ENCODE results near the gene SMC1B. TPM values are rescaled to one million over a fixed set of nuclear protein-coding genes. Genes with fewer than 3 reads are reported as not detected.
A peak's percentile ranks its signal among the peaks of the same experiment; 100 is the strongest.
"Not testable (repeated sequence)": the region's sequence is repeated elsewhere in the genome, so short reads cannot be mapped to it uniquely, and the experiment has no call there.

SMC1B gene
- total and polyA plus RNA-seq, 3 experiments from 2014 or later, result 0.37 to 0.38 TPM; not detected in 1

GRCh38 chr22:45305456-45306075, 107.8 kb downstream of the SMC1B start:
- Histone ChIP-seq H3K9me3 (ENCODE audit: low read length) (no peaks in the 10 kb centered on the region), H3K27me3 (ENCODE audit: insufficient read depth, low read length, poor library complexity, severe bottlenecking) (no peaks in the 10 kb centered on the region), H3K4me3 (ENCODE audit: low read length) (no peak overlapping the region), H3K27ac (ENCODE audit: low read depth, low read length) (no peak overlapping the region), H3K4me1 (ENCODE audit: insufficient read depth, low read length) (peaks cover 12% of the 10 kb centered on the region), H3K36me3 (ENCODE audit: insufficient read depth, low read length) (no peaks in the 10 kb centered on the region)
- Mint-ChIP-seq H3K27me3 (no peaks in the 10 kb centered on the region), H3K27ac (peak overlapping the region in 1 of 8 donors; percentile 76), H3K4me3 (no peak overlapping the region), H3K9me3 (no peaks in the 10 kb centered on the region), H3K4me1 (peaks cover 12 to 13% (median 12%) of the 10 kb centered on the region in 3 donors), H3K36me3 (peaks cover 0 to 4% (median 0%) of the 10 kb centered on the region in 3 donors)
- DNase-seq, result no peak
- ChIA-PET POLR2A (no interaction called here), CTCF (no interaction called here)

DNA sequence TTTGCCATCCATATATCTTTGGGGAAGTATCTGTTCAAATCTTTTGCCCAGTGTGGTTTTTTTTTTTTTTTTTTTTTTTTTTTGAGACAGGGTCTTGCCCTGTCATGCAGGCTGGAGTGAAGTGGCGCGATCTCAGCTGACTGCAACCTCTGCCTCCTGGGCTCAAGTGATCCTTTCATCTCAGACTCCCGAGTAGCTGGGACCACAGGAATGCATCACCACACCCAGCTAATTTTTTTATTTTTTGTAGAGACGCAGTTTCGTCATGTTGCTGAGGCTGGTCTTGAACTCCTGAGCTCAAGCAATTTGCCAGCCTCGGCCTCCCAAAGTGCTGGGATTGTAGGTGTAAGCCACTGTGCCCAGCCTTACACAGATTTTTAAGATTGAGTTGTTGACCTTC, 108.4 kb downstream of the SMC1B start:
- DNase-seq, result no peak
- Histone ChIP-seq H3K4me3 (ENCODE audit: low read length) (no peak overlapping the region), H3K36me3 (ENCODE audit: insufficient read depth, low read length) (no peaks in the 10 kb centered on the region), H3K4me1 (ENCODE audit: insufficient read depth, low read length) (peaks cover 9% of the 10 kb centered on the region), H3K9me3 (ENCODE audit: low read length) (no peaks in the 10 kb centered on the region), H3K27ac (ENCODE audit: low read depth, low read length) (no peak overlapping the region), H3K27me3 (ENCODE audit: insufficient read depth, low read length, poor library complexity, severe bottlenecking) (no peaks in the 10 kb centered on the region)
- ChIA-PET POLR2A (no interaction called here), CTCF (no interaction called here)
- Mint-ChIP-seq H3K27me3 (no peaks in the 10 kb centered on the region), H3K4me1 (peaks cover 10 to 11% (median 10%) of the 10 kb centered on the region in 3 donors), H3K27ac (peak overlapping the region in 1 of 8 donors; percentile 70), H3K36me3 (peaks cover 0 to 2% (median 0%) of the 10 kb centered on the region in 3 donors), H3K9me3 (no peaks in the 10 kb centered on the region), H3K4me3 (no peak overlapping the region)

DNA sequence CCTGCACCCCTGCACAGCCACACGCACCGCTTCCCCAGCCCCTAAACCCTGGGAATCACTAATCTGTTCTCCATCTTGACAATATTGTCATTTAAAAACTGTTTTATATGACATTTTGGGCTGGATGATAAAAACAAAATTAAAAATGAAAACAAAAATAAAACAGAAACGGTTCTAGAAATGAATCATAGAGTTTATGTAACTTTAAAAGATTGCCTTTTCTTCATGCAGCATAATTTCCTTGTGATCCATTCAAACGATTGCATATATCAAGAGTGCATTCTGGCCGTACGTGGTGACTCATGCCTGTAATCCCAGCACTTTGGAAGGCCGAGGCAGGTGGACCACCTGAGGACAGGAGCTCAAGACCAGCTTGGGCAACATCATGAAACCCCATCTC, 110.2 kb downstream of the SMC1B start:
- Mint-ChIP-seq H3K9me3 (no peaks in the 10 kb centered on the region), H3K27ac (no peak overlapping the region), H3K4me1 (no peaks in the 10 kb centered on the region), H3K4me3 (no peak overlapping the region), H3K27me3 (no peaks in the 10 kb centered on the region), H3K36me3 (no peaks in the 10 kb centered on the region)
- ChIA-PET POLR2A (no interaction called here), CTCF (no interaction called here)
- Histone ChIP-seq H3K27me3 (ENCODE audit: insufficient read depth, low read length, poor library complexity, severe bottlenecking) (no peaks in the 10 kb centered on the region), H3K36me3 (ENCODE audit: insufficient read depth, low read length) (no peaks in the 10 kb centered on the region), H3K4me1 (ENCODE audit: insufficient read depth, low read length) (peaks cover 4% of the 10 kb centered on the region), H3K4me3 (ENCODE audit: low read length) (no peak overlapping the region), H3K9me3 (ENCODE audit: low read length) (no peaks in the 10 kb centered on the region), H3K27ac (ENCODE audit: low read depth, low read length) (no peak overlapping the region)
- DNase-seq, result no peak

DNA sequence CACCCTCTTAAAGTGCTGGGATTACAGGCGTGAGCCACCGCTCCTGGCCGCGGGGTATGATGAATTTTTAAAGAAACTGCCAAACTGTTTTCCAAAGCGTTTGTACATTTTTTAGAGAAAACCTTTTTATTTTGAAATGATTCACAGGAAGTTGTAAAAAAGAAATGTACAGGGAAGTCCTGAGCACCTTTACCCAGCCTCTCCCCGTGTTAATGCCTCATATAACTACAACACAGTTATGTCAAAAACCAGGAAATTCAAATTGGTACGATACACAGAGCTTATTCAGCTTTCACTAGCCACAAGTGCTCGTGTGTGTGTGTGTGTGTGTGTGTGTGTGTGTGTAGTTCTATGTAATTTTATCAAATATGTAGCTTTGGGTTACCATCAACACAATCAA, 110.6 kb downstream of the SMC1B start:
- no peaks in the 10 kb centered on the region for H3K9me3 ChIP-seq (ENCODE audit: low read length)
- ChIA-PET POLR2A (no interaction called here), CTCF (no interaction called here)
- no peaks in the 10 kb centered on the region for H3K27me3 ChIP-seq (ENCODE audit: insufficient read depth, low read length, poor library complexity, severe bottlenecking)
- Mint-ChIP-seq H3K4me1 (no peaks in the 10 kb centered on the region), H3K9me3 (no peaks in the 10 kb centered on the region), H3K27ac (peak overlapping the region in 1 of 8 donors; percentile 70), H3K36me3 (no peaks in the 10 kb centered on the region), H3K4me3 (no peak overlapping the region), H3K27me3 (no peaks in the 10 kb centered on the region)
- H3K27ac ChIP-seq (ENCODE audit: low read depth, low read length), result no peak overlapping the region
- no peaks in the 10 kb centered on the region for H3K36me3 ChIP-seq (ENCODE audit: insufficient read depth, low read length)
- no peak overlapping the region for H3K4me3 ChIP-seq (ENCODE audit: low read length)
- no peak for DNase-seq
- peaks cover 4% of the 10 kb centered on the region for H3K4me1 ChIP-seq (ENCODE audit: insufficient read depth, low read length)

DNA sequence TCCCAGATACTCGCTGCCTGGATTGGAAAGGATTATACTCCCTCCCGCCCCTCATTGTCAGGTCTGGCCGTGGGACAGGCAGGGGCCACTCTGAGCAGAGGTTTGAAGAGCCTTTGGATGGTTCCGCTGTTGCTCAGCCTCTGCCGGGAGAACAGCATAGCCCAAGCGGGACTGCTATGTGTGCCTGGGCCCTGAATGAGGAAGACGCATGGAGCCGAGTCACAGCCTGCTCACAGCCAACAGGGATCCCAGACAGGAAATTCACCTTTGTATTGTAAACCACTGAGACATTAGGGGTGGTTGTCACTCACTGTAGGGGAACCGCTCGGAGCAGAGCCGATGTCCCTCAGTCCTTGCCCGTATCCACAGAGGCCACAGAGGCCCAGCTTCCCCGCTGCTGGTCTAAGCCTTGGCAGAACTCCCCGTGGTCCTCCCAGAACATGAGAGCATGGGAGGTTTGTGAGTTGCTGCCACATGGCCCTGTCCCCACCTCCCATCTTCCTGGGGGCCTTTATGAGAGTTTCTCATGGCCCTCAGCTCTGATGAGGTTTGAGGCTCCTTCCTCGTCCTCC, 114.4 kb downstream of the SMC1B start:
- no peak overlapping the region for H3K4me3 ChIP-seq (ENCODE audit: low read length)
- H3K4me1 Mint-ChIP-seq, result peaks cover 8 to 16% (median 15%) of the 10 kb centered on the region in 3 donors
- H3K4me1 ChIP-seq (ENCODE audit: insufficient read depth, low read length), result peaks cover 20% of the 10 kb centered on the region
- H3K36me3 Mint-ChIP-seq, result no peaks in the 10 kb centered on the region
- peak overlapping the region in 1 of 8 donors; percentile 33 for H3K27ac Mint-ChIP-seq
- H3K27me3 ChIP-seq (ENCODE audit: insufficient read depth, low read length, poor library complexity, severe bottlenecking), result no peaks in the 10 kb centered on the region
- H3K4me3 Mint-ChIP-seq, result peak overlapping the region in 1 of 7 donors; percentile 3
- no peak for DNase-seq
- no peaks in the 10 kb centered on the region for H3K9me3 Mint-ChIP-seq
- ChIA-PET CTCF (no interaction called here), POLR2A (no interaction called here)
- H3K27ac ChIP-seq (ENCODE audit: low read depth, low read length), result no peak overlapping the region
- H3K9me3 ChIP-seq (ENCODE audit: low read length), result no peaks in the 10 kb centered on the region
- H3K27me3 Mint-ChIP-seq, result no peaks in the 10 kb centered on the region
- H3K36me3 ChIP-seq (ENCODE audit: insufficient read depth, low read length), result no peaks in the 10 kb centered on the region

- H3K27me3 Mint-ChIP-seq, result no peaks in the 10 kb centered on the region
- Histone ChIP-seq H3K27me3 (ENCODE audit: insufficient read depth, low read length, poor library complexity, severe bottlenecking) (no peaks in the 10 kb centered on the region), H3K4me3 (ENCODE audit: low read length) (peak overlapping the region; percentile 44), H3K4me1 (ENCODE audit: insufficient read depth, low read length) (peaks cover 20% of the 10 kb centered on the region), H3K36me3 (ENCODE audit: insufficient read depth, low read length) (no peaks in the 10 kb centered on the region), H3K27ac (ENCODE audit: low read depth, low read length) (no peak overlapping the region), H3K9me3 (ENCODE audit: low read length) (no peaks in the 10 kb centered on the region)
- H3K4me1 Mint-ChIP-seq, result peaks cover 8 to 16% (median 15%) of the 10 kb centered on the region in 3 donors
- no peaks in the 10 kb centered on the region for H3K9me3 Mint-ChIP-seq
- DNase-seq, result peak in 4 of 5 donors; percentile 13 to 66 (median 49)
- peak overlapping the region; percentile 64 to 88 (median 78) for H3K27ac Mint-ChIP-seq
- H3K4me3 Mint-ChIP-seq, result peak overlapping the region in 6 of 7 donors; percentile 23 to 52 (median 44)
- POLR2A ChIA-PET, result interaction anchor here (0.6 to 1.2 kb wide), 3 partner anchors 10 to 20 kb away, joined by 3 to 6 read pairs (median 3); partner anchors contain the start of gene FAM118A
- no peaks in the 10 kb centered on the region for H3K36me3 Mint-ChIP-seq
- CTCF ChIA-PET, result no interaction called here
Measured at GRCh38 chr22:45296628-45297297, 116.6 kb downstream of the SMC1B start.

GRCh38 chr22:45295492-45295891, 117.9 kb downstream of the SMC1B start:
- H3K4me3 Mint-ChIP-seq, result no peak overlapping the region
- ChIA-PET CTCF (no interaction called here), POLR2A (no interaction called here)
- no peaks in the 10 kb centered on the region for H3K9me3 ChIP-seq (ENCODE audit: low read length)
- peaks cover 8 to 16% (median 15%) of the 10 kb centered on the region in 3 donors for H3K4me1 Mint-ChIP-seq
- H3K4me1 ChIP-seq (ENCODE audit: insufficient read depth, low read length), result peaks cover 20% of the 10 kb centered on the region
- H3K36me3 Mint-ChIP-seq, result no peaks in the 10 kb centered on the region
- no peaks in the 10 kb centered on the region for H3K27me3 Mint-ChIP-seq
- H3K27ac ChIP-seq (ENCODE audit: low read depth, low read length), result no peak overlapping the region
- DNase-seq, result no peak
- H3K27ac Mint-ChIP-seq, result peak overlapping the region in 3 of 8 donors; percentile 33 to 77 (median 50)
- H3K27me3 ChIP-seq (ENCODE audit: insufficient read depth, low read length, poor library complexity, severe bottlenecking), result no peaks in the 10 kb centered on the region
- H3K4me3 ChIP-seq (ENCODE audit: low read length), result no peak overlapping the region
- H3K36me3 ChIP-seq (ENCODE audit: insufficient read depth, low read length), result no peaks in the 10 kb centered on the region
- H3K9me3 Mint-ChIP-seq, result no peaks in the 10 kb centered on the region

GRCh38 chr22:45295004-45295403, 118.4 kb downstream of the SMC1B start:
- POLR2A ChIA-PET, CTCF ChIA-PET: not testable (repeated sequence)
- H3K4me1 Mint-ChIP-seq, result peaks cover 8 to 16% (median 15%) of the 10 kb centered on the region in 3 donors

More at GRCh38 chr22:45295004-45295403, 118.4 kb downstream of the SMC1B start:
- not testable (repeated sequence) for DNase-seq; H3K9me3 ChIP-seq (ENCODE audit: low read length); H3K4me3 Mint-ChIP-seq; H3K27ac ChIP-seq (ENCODE audit: low read depth, low read length); H3K27me3 ChIP-seq (ENCODE audit: insufficient read depth, low read length, poor library complexity, severe bottlenecking); H3K36me3 Mint-ChIP-seq; H3K36me3 ChIP-seq (ENCODE audit: insufficient read depth, low read length); H3K4me3 ChIP-seq (ENCODE audit: low read length); H3K9me3 Mint-ChIP-seq; H3K27me3 Mint-ChIP-seq
- peak overlapping the region in 1 of 8 donors; percentile 50 for H3K27ac Mint-ChIP-seq
- H3K4me1 ChIP-seq (ENCODE audit: insufficient read depth, low read length), result peaks cover 20% of the 10 kb centered on the region
